HCT116 (cell line): ENCODE measurements around the gene NDUFAF7. TPM values are rescaled to one million over a fixed set of nuclear protein-coding genes. Genes with fewer than 3 reads are reported as not detected.

Experiments used
- ATAC-seq: fragments of 200-7000 bp; cut with Tn5 transposase; 2 replicates; pipeline ENCODE4 v1.9.1; 2020; ENCODE audit warnings: mild to moderate bottlenecking, moderate library complexity
- BruUV-seq: library from RNA; stranded (reverse); fragments of 400-500 nt; replicated peaks from 2 replicates; lab custom pipeline; 2021; lab: Mats Ljungman, UMichigan
- CTCF ChIA-PET: fragments of 300-600 bp; sonication (Branson Sonifier 250); formaldehyde crosslinking; loops from one replicate; lab custom pipeline; 2021; ENCODE audit warnings: antibody characterized with exemption; lab: Charles Lee
- POLR2A ChIA-PET: fragments of 300-600, 350-600 bp; sonication (Branson Sonifier 250); formaldehyde crosslinking; loops from one replicate; lab custom pipeline; 2021; ENCODE audit warnings: antibody characterized with exemption; lab: Charles Lee
- RAD21 ChIA-PET, 2 experiments: fragments of 300-600 bp; sonication (Branson Sonifier 250); formaldehyde crosslinking; loops; one replicate each; lab custom pipeline; 2023; ENCODE audit warnings: low total read pairs in 2 of 2; ENCODE audit not compliant: uncharacterized antibody in 2 of 2, unreplicated experiment in 2 of 2, low non-redundant PET in 1 of 2; lab: Charles Lee
- DNase-seq: peaks from one replicate; pipeline ENCODE4 v3.0.0-alpha.2; 2010; ENCODE audit warnings: low read depth, low spot score
- H2AFZ ChIP-seq: fragments of 200-600 bp; shearing (Covaris generic), sonication (generic); 2 replicates; pipeline ENCODE4 v1.6.1; 2017; ENCODE audit warnings: low read depth, mixed run types, mixed read lengths, antibody characterized with exemption, low read length; ENCODE audit not compliant: poor library complexity, severe bottlenecking
- H3K27ac ChIP-seq: 2 replicates; pipeline ENCODE4 v1.5.1; 2012; ENCODE audit warnings: low read depth, low read length
- H3K27me3 ChIP-seq: fragments of 200-600 bp; sonication (generic); 2 replicates; pipeline ENCODE4 v1.6.1; 2016; ENCODE audit warnings: mixed run types, low read length, mixed read lengths; ENCODE audit not compliant: insufficient read depth
- H3K36me3 ChIP-seq, 2 experiments: fragments of 200-500 bp in 1 of 2; fragments of 200-600 bp in 1 of 2; sonication (Bioruptor generic) in 1 of 2; sonication (generic) in 1 of 2; 2 replicates each; pipeline versions ENCODE4 v1.5.1 to v1.6.1; 2014 to 2016; ENCODE audit warnings: low read length in 2 of 2, inconsistent platforms in 1 of 2, mixed read lengths in 1 of 2, mixed run types in 1 of 2; ENCODE audit not compliant: insufficient read depth in 2 of 2, control insufficient read depth in 1 of 2
- H3K4me1 ChIP-seq, 2 experiments: fragments of 200-600 bp in 1 of 2; sonication (generic) in 1 of 2; 2 replicates each; pipeline versions ENCODE4 v1.5.1 to v1.6.1; 2012 to 2017; ENCODE audit warnings: low read length in 2 of 2, inconsistent platforms in 1 of 2, mild to moderate bottlenecking in 1 of 2, mixed read lengths in 1 of 2, mixed run types in 1 of 2, moderate library complexity in 1 of 2; ENCODE audit not compliant: insufficient read depth in 2 of 2, control insufficient read depth in 1 of 2
- H3K4me2 ChIP-seq: fragments of 200-600 bp; sonication (generic); 2 replicates; pipeline ENCODE4 v1.6.1; 2017; ENCODE audit warnings: mixed run types, low read length, mixed read lengths
- H3K4me3 ChIP-seq, 2 experiments: fragments of 200-600 bp in 1 of 2; sonication (generic) in 1 of 2; replicated peaks in 1 of 2; 2 replicates each; pipeline ENCODE4 v1.5.1; 2011 to 2016; ENCODE audit warnings: low read length in 2 of 2, control low read depth in 1 of 2, low read depth in 1 of 2, mild to moderate bottlenecking in 1 of 2, mixed read lengths in 1 of 2, mixed run types in 1 of 2
- H3K79me2 ChIP-seq: fragments of 200-600 bp; sonication (generic); 2 replicates; pipeline ENCODE4 v1.6.1; 2017; ENCODE audit warnings: mild to moderate bottlenecking, mixed run types, low read length, moderate library complexity, mixed read lengths; ENCODE audit not compliant: insufficient read depth
- H3K9ac ChIP-seq: fragments of 200-600 bp; sonication (generic); 2 replicates; pipeline ENCODE4 v1.6.1; 2016; ENCODE audit warnings: low read length, mixed read lengths
- H3K9me2 ChIP-seq: fragments of 200-600 bp; sonication (generic), shearing (Covaris generic); 2 replicates; pipeline ENCODE4 v1.6.1; 2017; ENCODE audit warnings: mixed run types, mild to moderate bottlenecking, moderate library complexity; ENCODE audit not compliant: insufficient read depth
- H3K9me3 ChIP-seq, 2 experiments: fragments of 200-500 bp in 1 of 2; fragments of 200-600 bp in 1 of 2; sonication (Bioruptor generic) in 1 of 2; sonication (generic) in 1 of 2; 2 replicates each; pipeline ENCODE4 v1.6.1; 2014 to 2017; ENCODE audit warnings: low read length in 2 of 2, mixed read lengths in 2 of 2, inconsistent platforms in 1 of 2, low read depth in 1 of 2, mild to moderate bottlenecking in 1 of 2, mixed run types in 1 of 2, moderate library complexity in 1 of 2; ENCODE audit not compliant: control insufficient read depth in 1 of 2, insufficient read depth in 1 of 2
- H4K20me1 ChIP-seq: fragments of 200-600 bp; sonication (generic), shearing (Covaris generic); 2 replicates; pipeline ENCODE4 v1.6.1; 2017; ENCODE audit warnings: mixed run types, mild to moderate bottlenecking, moderate library complexity; ENCODE audit not compliant: insufficient read depth
- CEBPB ChIP-seq: IDR thresholded peaks from 2 replicates; pipeline ENCODE4 v1.6.1; 2012; ENCODE audit warnings: low read depth
- EGR1 ChIP-seq: IDR thresholded peaks from 2 replicates; pipeline ENCODE4 v1.6.1; 2012; ENCODE audit warnings: low read depth
- ELF1 ChIP-seq: IDR thresholded peaks from 2 replicates; pipeline ENCODE4 v1.6.1; 2012; ENCODE audit warnings: low read depth, borderline replicate concordance
- EZH2 ChIP-seq: fragments of 200-600 bp; sonication (generic); IDR thresholded peaks from 2 replicates; pipeline ENCODE4 v1.6.1; 2017; ENCODE audit warnings: antibody characterized with exemption, mixed run types
- EZH2phosphoT487 ChIP-seq: fragments of 200-600 bp; IDR thresholded peaks from 2 replicates; pipeline ENCODE4 v1.6.1; 2018; ENCODE audit warnings: antibody characterized with exemption, borderline replicate concordance
- FOSL1 ChIP-seq: IDR thresholded peaks from 2 replicates; pipeline ENCODE4 v1.6.1; 2012; ENCODE audit warnings: low read depth
- JUND ChIP-seq: IDR thresholded peaks from 2 replicates; pipeline ENCODE4 v1.6.1; 2012
- POLR2AphosphoS5 ChIP-seq: IDR thresholded peaks from 2 replicates; pipeline ENCODE4 v1.6.1; 2011; ENCODE audit warnings: mild to moderate bottlenecking, low read depth, low read length, moderate library complexity
- SIN3A ChIP-seq: IDR thresholded peaks from 2 replicates; pipeline ENCODE4 v1.6.1; 2012; ENCODE audit warnings: low read depth
- SP1 ChIP-seq: IDR thresholded peaks from 2 replicates; pipeline ENCODE4 v1.6.1; 2012; ENCODE audit warnings: low read depth
- SRF ChIP-seq: IDR thresholded peaks from 2 replicates; pipeline ENCODE4 v1.6.1; 2012; ENCODE audit warnings: low read depth
- TCF7L2 ChIP-seq: IDR thresholded peaks from 2 replicates; pipeline ENCODE4 v1.7.0; 2011; ENCODE audit warnings: borderline replicate concordance, inconsistent platforms; ENCODE audit not compliant: insufficient read depth, insufficient read length; ENCODE audit errors: extremely low read depth
- YY1 ChIP-seq: IDR thresholded peaks from 2 replicates; pipeline ENCODE4 v1.6.1; 2011; ENCODE audit warnings: low read length, low read depth, moderate library complexity, mild to moderate bottlenecking; ENCODE audit not compliant: insufficient replicate concordance; ENCODE audit errors: extremely low read depth
- ZFX ChIP-seq: fragments of 450-650 bp; IDR thresholded peaks from 2 replicates; pipeline ENCODE4 v1.6.1; 2017
- intact Hi-C: fragments of 100-400 bp; cut with micrococcal nuclease; formaldehyde crosslinking; loops from 2 replicates; pipeline ENCODE4 v1.10.0; 2022
- total RNA-seq: library from RNA; stranded (reverse); gene quantifications from one replicate; pipeline ENCODE4 v1.2.1, GENCODE V29; 2021; ENCODE audit not compliant: unreplicated experiment
- TF ChIP-seq, protein P1 (sequence below): IDR thresholded peaks from 2 replicates; pipeline ENCODE4 v1.6.1; 2012; ENCODE audit warnings: low read depth
- TF ChIP-seq, protein P2 (sequence below): IDR thresholded peaks from 2 replicates; pipeline ENCODE4 v1.6.1; 2012
- TF ChIP-seq, protein P3 (sequence below), 3 experiments: fragments of 200-600 bp in 1 of 3; sonication (generic) in 1 of 3; IDR thresholded peaks in 2 of 3; conservative IDR thresholded peaks in 1 of 3; 2 replicates each; pipeline ENCODE4 v1.5.1; 2012 to 2017; ENCODE audit warnings: low read depth in 2 of 3, low read length in 2 of 3, antibody characterized with exemption in 1 of 3, borderline replicate concordance in 1 of 3, control low read depth in 1 of 3, mild to moderate bottlenecking in 1 of 3, mixed read lengths in 1 of 3, mixed run types in 1 of 3, moderate library complexity in 1 of 3; ENCODE audit not compliant: insufficient read depth in 1 of 3
- TF ChIP-seq, protein P4 (sequence below): IDR thresholded peaks from 2 replicates; pipeline ENCODE4 v1.6.1; 2012

The NDUFAF7 gene
- total RNA-seq, 1 experiment from 2014 or later = 21.6 TPM

DNA sequence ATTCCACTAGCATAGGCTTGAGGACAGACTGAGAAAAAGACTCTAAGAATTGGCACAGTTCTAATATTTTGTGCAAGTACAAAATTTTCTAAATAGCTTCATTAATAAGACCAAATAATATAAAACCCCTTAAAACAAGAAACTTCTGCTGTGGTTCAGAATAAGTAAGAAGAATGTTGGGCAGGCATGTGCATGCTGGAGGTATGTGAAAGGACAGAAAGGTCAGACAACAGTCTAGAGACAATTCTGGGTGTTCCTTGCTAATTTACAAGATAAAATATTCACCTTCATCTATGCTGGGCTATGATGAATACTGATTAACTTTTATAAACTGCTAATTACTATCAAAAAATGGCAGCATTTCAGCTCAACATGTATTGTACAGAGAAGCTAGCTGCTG is 20.2 kb upstream of the NDUFAF7 start:
- BruUV-seq = no TSS peak

More for the DNA sequence above, 20.2 kb upstream of the NDUFAF7 start:
- Histone ChIP-seq H3K36me3 (peaks cover 65 to 82% of the 10 kb centered on the region in 2 experiments), H4K20me1 (no peaks in the 10 kb centered on the region; the same call in 1 of the 2 replicates), H3K9me2 (no peaks in the 10 kb centered on the region), H3K4me3 (no peak overlapping the region), H3K27ac (no peak overlapping the region), H3K27me3 (no peaks in the 10 kb centered on the region), H3K4me2 (no peak overlapping the region), H3K9ac (no peak overlapping the region), H3K4me1 (no peaks in the 10 kb centered on the region), H3K9me3 (no peaks in the 10 kb centered on the region), H2AFZ (no peak overlapping the region), H3K79me2 (peaks cover 66% of the 10 kb centered on the region)
- no peak for ATAC-seq
- CTCF ChIA-PET = no interaction called here
- TF ChIP-seq YY1 = no peak
- no peak for TF ChIP-seq EGR1
- no peak for TF ChIP-seq TCF7L2
- no peak for TF ChIP-seq SIN3A
- TF ChIP-seq EZH2phosphoT487 = no peak
- no peak for TF ChIP-seq ZFX
- TF ChIP-seq EZH2 = no peak
- TF ChIP-seq, protein P1, sequence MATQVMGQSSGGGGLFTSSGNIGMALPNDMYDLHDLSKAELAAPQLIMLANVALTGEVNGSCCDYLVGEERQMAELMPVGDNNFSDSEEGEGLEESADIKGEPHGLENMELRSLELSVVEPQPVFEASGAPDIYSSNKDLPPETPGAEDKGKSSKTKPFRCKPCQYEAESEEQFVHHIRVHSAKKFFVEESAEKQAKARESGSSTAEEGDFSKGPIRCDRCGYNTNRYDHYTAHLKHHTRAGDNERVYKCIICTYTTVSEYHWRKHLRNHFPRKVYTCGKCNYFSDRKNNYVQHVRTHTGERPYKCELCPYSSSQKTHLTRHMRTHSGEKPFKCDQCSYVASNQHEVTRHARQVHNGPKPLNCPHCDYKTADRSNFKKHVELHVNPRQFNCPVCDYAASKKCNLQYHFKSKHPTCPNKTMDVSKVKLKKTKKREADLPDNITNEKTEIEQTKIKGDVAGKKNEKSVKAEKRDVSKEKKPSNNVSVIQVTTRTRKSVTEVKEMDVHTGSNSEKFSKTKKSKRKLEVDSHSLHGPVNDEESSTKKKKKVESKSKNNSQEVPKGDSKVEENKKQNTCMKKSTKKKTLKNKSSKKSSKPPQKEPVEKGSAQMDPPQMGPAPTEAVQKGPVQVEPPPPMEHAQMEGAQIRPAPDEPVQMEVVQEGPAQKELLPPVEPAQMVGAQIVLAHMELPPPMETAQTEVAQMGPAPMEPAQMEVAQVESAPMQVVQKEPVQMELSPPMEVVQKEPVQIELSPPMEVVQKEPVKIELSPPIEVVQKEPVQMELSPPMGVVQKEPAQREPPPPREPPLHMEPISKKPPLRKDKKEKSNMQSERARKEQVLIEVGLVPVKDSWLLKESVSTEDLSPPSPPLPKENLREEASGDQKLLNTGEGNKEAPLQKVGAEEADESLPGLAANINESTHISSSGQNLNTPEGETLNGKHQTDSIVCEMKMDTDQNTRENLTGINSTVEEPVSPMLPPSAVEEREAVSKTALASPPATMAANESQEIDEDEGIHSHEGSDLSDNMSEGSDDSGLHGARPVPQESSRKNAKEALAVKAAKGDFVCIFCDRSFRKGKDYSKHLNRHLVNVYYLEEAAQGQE = no peak
- TF ChIP-seq CEBPB = no peak
- no peak for TF ChIP-seq SP1
- TF ChIP-seq JUND = no peak
- TF ChIP-seq, protein P2, sequence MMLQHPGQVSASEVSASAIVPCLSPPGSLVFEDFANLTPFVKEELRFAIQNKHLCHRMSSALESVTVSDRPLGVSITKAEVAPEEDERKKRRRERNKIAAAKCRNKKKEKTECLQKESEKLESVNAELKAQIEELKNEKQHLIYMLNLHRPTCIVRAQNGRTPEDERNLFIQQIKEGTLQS = no peak
- TF ChIP-seq, protein P3, sequence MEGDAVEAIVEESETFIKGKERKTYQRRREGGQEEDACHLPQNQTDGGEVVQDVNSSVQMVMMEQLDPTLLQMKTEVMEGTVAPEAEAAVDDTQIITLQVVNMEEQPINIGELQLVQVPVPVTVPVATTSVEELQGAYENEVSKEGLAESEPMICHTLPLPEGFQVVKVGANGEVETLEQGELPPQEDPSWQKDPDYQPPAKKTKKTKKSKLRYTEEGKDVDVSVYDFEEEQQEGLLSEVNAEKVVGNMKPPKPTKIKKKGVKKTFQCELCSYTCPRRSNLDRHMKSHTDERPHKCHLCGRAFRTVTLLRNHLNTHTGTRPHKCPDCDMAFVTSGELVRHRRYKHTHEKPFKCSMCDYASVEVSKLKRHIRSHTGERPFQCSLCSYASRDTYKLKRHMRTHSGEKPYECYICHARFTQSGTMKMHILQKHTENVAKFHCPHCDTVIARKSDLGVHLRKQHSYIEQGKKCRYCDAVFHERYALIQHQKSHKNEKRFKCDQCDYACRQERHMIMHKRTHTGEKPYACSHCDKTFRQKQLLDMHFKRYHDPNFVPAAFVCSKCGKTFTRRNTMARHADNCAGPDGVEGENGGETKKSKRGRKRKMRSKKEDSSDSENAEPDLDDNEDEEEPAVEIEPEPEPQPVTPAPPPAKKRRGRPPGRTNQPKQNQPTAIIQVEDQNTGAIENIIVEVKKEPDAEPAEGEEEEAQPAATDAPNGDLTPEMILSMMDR (IDR thresholded peaks at IDR 0.05 in 2 of 3, conservative IDR thresholded peaks at IDR 0.05 in 1 of 3; ENCODE audit: borderline replicate concordance in 1 of 3, insufficient read depth in 1 of 3, low read depth in 2 of 3, low read length in 2 of 3) = no peak
- no peak for TF ChIP-seq ELF1
- TF ChIP-seq FOSL1 = no peak
- TF ChIP-seq, protein P4, sequence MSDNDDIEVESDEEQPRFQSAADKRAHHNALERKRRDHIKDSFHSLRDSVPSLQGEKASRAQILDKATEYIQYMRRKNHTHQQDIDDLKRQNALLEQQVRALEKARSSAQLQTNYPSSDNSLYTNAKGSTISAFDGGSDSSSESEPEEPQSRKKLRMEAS = no peak
- TF ChIP-seq POLR2AphosphoS5 = no peak
- TF ChIP-seq SRF = no peak
- POLR2A ChIA-PET = interaction anchor here (1.3 to 1.6 kb wide), 2 partner anchors 8 to 20 kb away, joined by 4 read pairs; partner anchors contain the start of genes CEBPZ and NDUFAF7
- RAD21 ChIA-PET = no interaction called here
- DNase-seq = no peak
- intact Hi-C loops = no loop called here
